Left ventricle myocardium inferior (tissue), 1 donor: Measurements from ENCODE around the gene KAZALD1. TPM values are rescaled to one million over a fixed set of nuclear protein-coding genes. Genes with fewer than 3 reads are reported as not detected.

Source experiments
- DNase-seq: peaks from one replicate; pipeline ENCODE4 v3.0.0-alpha.2; 2020
- H3K27ac ChIP-seq: fragments of 200-600 bp; replicated peaks from 2 replicates; pipeline ENCODE4 v1.8.0; 2021
- H3K27me3 ChIP-seq: fragments of 200-600 bp; 2 replicates; pipeline ENCODE4 v1.8.0; 2021; ENCODE audit warnings: low read depth
- H3K36me3 ChIP-seq: fragments of 200-600 bp; 2 replicates; pipeline ENCODE4 v1.8.0; 2021
- H3K4me1 ChIP-seq: fragments of 200-600 bp; 2 replicates; pipeline ENCODE4 v1.8.0; 2021
- H3K4me3 ChIP-seq: fragments of 200-600 bp; 2 replicates; pipeline ENCODE4 v1.8.0; 2021; ENCODE audit warnings: mild to moderate bottlenecking, moderate library complexity
- H3K9me3 ChIP-seq: fragments of 200-600 bp; replicated peaks from 2 replicates; pipeline ENCODE4 v1.8.0; 2021
- CTCF ChIP-seq: fragments of 200-600 bp; IDR thresholded peaks from 2 replicates; pipeline ENCODE4 v1.8.0; 2021; ENCODE audit warnings: antibody characterized with exemption, mild to moderate bottlenecking, borderline replicate concordance
- intact Hi-C: fragments of 100-400 bp; cut with micrococcal nuclease; formaldehyde crosslinking; loops from one replicate; pipeline ENCODE4 v1.11.0; 2022
- total RNA-seq: library from RNA; stranded (reverse); fragmentation: NEBNext Ultra II Directional; extraction: Animal tissue kit (Norgen Biotek cat#: 25700); gene quantifications from one replicate; pipeline ENCODE4 v1.2.1, GENCODE V29; 2021
- donor health status: DM: no; HTN: yes; CAD: no; lungs with severe emphysema.

KAZALD1 gene
- total RNA-seq, 1 donor from 2014 or later: 5.1 TPM

GRCh38 chr10:101072923-101073322 lies 11.1 kb downstream of the KAZALD1 start:
- Histone ChIP-seq H3K4me3 (no peak overlapping the region), H3K4me1 (peaks cover 13% of the 10 kb centered on the region), H3K36me3 (no peaks in the 10 kb centered on the region), H3K27ac (no peak overlapping the region), H3K9me3 (no peaks in the 10 kb centered on the region), H3K27me3 (peaks cover 64% of the 10 kb centered on the region)
- no peak for DNase-seq
- TF ChIP-seq CTCF: no peak
- intact Hi-C loops: no loop called here

GRCh38 chr10:101073631-101074030 lies 11.8 kb downstream of the KAZALD1 start:
- Histone ChIP-seq H3K4me1 (peaks cover 13% of the 10 kb centered on the region), H3K9me3 (no peaks in the 10 kb centered on the region), H3K27ac (no peak overlapping the region), H3K36me3 (no peaks in the 10 kb centered on the region), H3K27me3 (peaks cover 71% of the 10 kb centered on the region), H3K4me3 (no peak overlapping the region)
- intact Hi-C loops: no loop called here
- no peak for DNase-seq
- no peak for TF ChIP-seq CTCF

- peaks cover 92% of the 10 kb centered on the region for H3K27me3 ChIP-seq
- H3K4me1 ChIP-seq: peaks cover 13% of the 10 kb centered on the region
- no peak overlapping the region for H3K27ac ChIP-seq
- intact Hi-C loops: no loop called here
- H3K9me3 ChIP-seq: no peaks in the 10 kb centered on the region
- no peak for TF ChIP-seq CTCF
- no peaks in the 10 kb centered on the region for H3K36me3 ChIP-seq
- no peak overlapping the region for H3K4me3 ChIP-seq
- no peak for DNase-seq
Observed at GRCh38 chr10:101075775-101076174, 14.0 kb downstream of the KAZALD1 start.

GRCh38 chr10:101076630-101077029 lies 14.8 kb downstream of the KAZALD1 start:
- no peaks in the 10 kb centered on the region for H3K9me3 ChIP-seq
- H3K27me3 ChIP-seq: peaks cover 100% of the 10 kb centered on the region
- H3K27ac ChIP-seq: no peak overlapping the region
- TF ChIP-seq CTCF: no peak
- no peak for DNase-seq
- intact Hi-C loops: no loop called here
- peaks cover 12% of the 10 kb centered on the region for H3K4me1 ChIP-seq
- H3K36me3 ChIP-seq: no peaks in the 10 kb centered on the region
- no peak overlapping the region for H3K4me3 ChIP-seq

- no peak overlapping the region for H3K4me3 ChIP-seq
- no peaks in the 10 kb centered on the region for H3K4me1 ChIP-seq
- TF ChIP-seq CTCF: no peak
- intact Hi-C loops: no loop called here
- no peak for DNase-seq
- peaks cover 100% of the 10 kb centered on the region for H3K27me3 ChIP-seq
- no peaks in the 10 kb centered on the region for H3K36me3 ChIP-seq
- H3K27ac ChIP-seq: no peak overlapping the region
- no peaks in the 10 kb centered on the region for H3K9me3 ChIP-seq
Observed at GRCh38 chr10:101079874-101080273, 18.1 kb downstream of the KAZALD1 start.
